ENCODE data around the gene TMEM17. TPM values are rescaled to one million over a fixed set of nuclear protein-coding genes. Genes with fewer than 3 reads are reported as not detected.

The TMEM17 gene
- total and polyA plus RNA-seq, 2 of the 13 experiments (the other 11 are each of a cell fraction or from before 2014, with no cell fraction given) = 0.22 to 0.50 TPM

- no peak for TF ChIP-seq ZNF407 (CRISPR knock-in tag; IDR thresholded peaks at IDR 0.05; ENCODE audit: not compliant biosample characterization)
- TF ChIP-seq ZNF382 (CRISPR knock-in tag; IDR thresholded peaks at IDR 0.05; ENCODE audit: borderline replicate concordance) = no peak
- TF ChIP-seq ZNF746 (CRISPR knock-in tag; IDR thresholded peaks at IDR 0.05) = no peak
- TF ChIP-seq ZBTB8A (CRISPR knock-in tag; IDR thresholded peaks at IDR 0.05; ENCODE audit: borderline replicate concordance, low read depth) = 0 out of 2 replicates have a peak, but pooled peaks have one; percentile 54
- no peak for TF ChIP-seq PRMT3 (CRISPR knock-in tag; IDR thresholded peaks at IDR 0.05; ENCODE audit: borderline replicate concordance, low read depth)
- TF ChIP-seq MED1 (CRISPR knock-in tag; IDR thresholded peaks at IDR 0.05) = peak; percentile 95
- TF ChIP-seq ZNF274 (CRISPR knock-in tag; IDR thresholded peaks at IDR 0.05) = no peak
- TF ChIP-seq FOXP4 (CRISPR knock-in tag; IDR thresholded peaks at IDR 0.05) = peak; percentile 81
- peak; percentile 85 for TF ChIP-seq ZSCAN29 (CRISPR knock-in tag; conservative IDR thresholded peaks at IDR 0.05)
- TF ChIP-seq RARA (CRISPR knock-in tag; IDR thresholded peaks at IDR 0.05) = peak; percentile 65
- no peak for TF ChIP-seq KMT2A (CRISPR knock-in tag; IDR thresholded peaks at IDR 0.05)
- TF ChIP-seq POGZ (CRISPR knock-in tag; IDR thresholded peaks at IDR 0.05) = peak; percentile 77
- TF ChIP-seq BRF2 (CRISPR knock-in tag; IDR thresholded peaks at IDR 0.05) = no peak
- 0 out of 2 replicates have a peak, but pooled peaks have one; percentile 54 for TF ChIP-seq PPARG (CRISPR knock-in tag; conservative IDR thresholded peaks at IDR 0.05)
- TF ChIP-seq ZNF839 (CRISPR knock-in tag; IDR thresholded peaks at IDR 0.05; ENCODE audit: borderline replicate concordance) = no peak
- TF ChIP-seq SRSF9 (IDR thresholded peaks at IDR 0.05; ENCODE audit: borderline replicate concordance, insufficient read depth, low read depth, low read length, poor library complexity, severe bottlenecking) = no peak
Measured at GRCh38 chr2:62540408-62541168, 34.6 kb upstream of the TMEM17 start (continued).
